Sigmoid colon (tissue), 7 donors: ENCODE data around the gene AFF4. TPM values are rescaled to one million over a fixed set of nuclear protein-coding genes. Genes with fewer than 3 reads are reported as not detected.
A peak's percentile ranks its signal among the peaks of the same experiment; 100 is the strongest.

Experiments
- DNase-seq: peaks from one replicate; pipeline ENCODE4 v3.0.0-alpha.2; 2019
- H3K27ac ChIP-seq, 4 donors: fragments of 200-600 bp; sonication (generic); one replicate each; pipeline ENCODE4 v1.5.1; 2016 to 2019; ENCODE audit warnings: mild to moderate bottlenecking in 1 of 4
- H3K27me3 ChIP-seq, 3 donors: fragments of 200-600 bp; sonication (generic); one replicate each; pipeline ENCODE4 v1.5.1; 2019; ENCODE audit warnings: mild to moderate bottlenecking in 1 of 3
- H3K36me3 ChIP-seq, 4 donors: fragments of 200-600 bp; sonication (generic); one replicate each; pipeline ENCODE4 v1.5.1; 2016 to 2019
- H3K4me1 ChIP-seq, 4 donors: fragments of 200-600 bp; sonication (generic); one replicate each; pipeline ENCODE4 v1.5.1; 2017 to 2019
- H3K4me3 ChIP-seq, 4 donors: fragments of 200-600 bp; sonication (generic); one replicate each; pipeline ENCODE4 v1.5.1; 2017 to 2019; ENCODE audit warnings: mild to moderate bottlenecking in 2 of 4, moderate library complexity in 1 of 4
- H3K9me3 ChIP-seq, 4 donors: fragments of 200-600 bp in 3 of 4; sonication (generic) in 3 of 4; one replicate each; pipeline versions ENCODE4 v1.5.1 to v1.6.1; 2013 to 2019
- CTCF ChIP-seq, 4 experiments: fragments of 450-650 bp in 3 of 4; fragments of 200-600 bp in 1 of 4; IDR thresholded peaks; one replicate each; pipeline ENCODE4 v1.5.1; 2016 to 2019; ENCODE audit warnings: antibody characterized with exemption in 4 of 4, mild to moderate bottlenecking in 3 of 4, moderate library complexity in 2 of 4
- EP300 ChIP-seq, 4 donors: sonication (generic); formaldehyde crosslinking; IDR thresholded peaks; one replicate each; pipeline ENCODE4 v1.6.1; 2017; ENCODE audit warnings: antibody characterized with exemption in 4 of 4
- POLR2A ChIP-seq, 2 donors: fragments of 450-650 bp; IDR thresholded peaks; one replicate each; pipeline ENCODE4 v1.6.1; 2016; ENCODE audit warnings: antibody characterized with exemption in 2 of 2, mild to moderate bottlenecking in 2 of 2, moderate library complexity in 2 of 2
- POLR2AphosphoS5 ChIP-seq, 4 donors: sonication (generic); formaldehyde crosslinking; IDR thresholded peaks; one replicate each; pipeline ENCODE4 v1.6.1; 2017; ENCODE audit warnings: antibody characterized with exemption in 4 of 4
- WGBS, 2 donors: extraction: QIAGEN DNeasy Blood & Tissue Kit; methylation state at CpG; one replicate each; pipeline ENCODE4 v1.1.7; 2013; 5-methylcytosine and 5-hydroxymethylcytosine counted together
- intact Hi-C: fragments of 100-400 bp; cut with DNase I; formaldehyde crosslinking; loops from one replicate; pipeline ENCODE4 v1.15.1; 2023
- polyA plus RNA-seq, 3 donors: library from polyadenylated mRNA; stranded (reverse); fragments of 200-250 nt; gene quantifications; one replicate each; pipeline ENCODE4 v1.2.3, GENCODE V29; 2013
- small RNA-seq, 3 donors: library from RNA; depleted of rRNA; stranded (forward); fragments of <200 nt; gene quantifications; one replicate each; pipeline ENCODE3, GENCODE V24; 2016
- total RNA-seq, 4 donors: library from RNA; depleted of rRNA; stranded (reverse); fragments of >200 nt; gene quantifications; one replicate each; pipeline ENCODE4 v1.1.0, GENCODE V29; 2016
- donor health status: healthy with polysubstance abuse.
- donor health status: Bipolar disorder and iron deficiency.
- donor health status: healthy.

The AFF4 gene
- total and polyA plus RNA-seq, 7 donors = 9.0 to 74.0 (median 52.4) TPM

DNA sequence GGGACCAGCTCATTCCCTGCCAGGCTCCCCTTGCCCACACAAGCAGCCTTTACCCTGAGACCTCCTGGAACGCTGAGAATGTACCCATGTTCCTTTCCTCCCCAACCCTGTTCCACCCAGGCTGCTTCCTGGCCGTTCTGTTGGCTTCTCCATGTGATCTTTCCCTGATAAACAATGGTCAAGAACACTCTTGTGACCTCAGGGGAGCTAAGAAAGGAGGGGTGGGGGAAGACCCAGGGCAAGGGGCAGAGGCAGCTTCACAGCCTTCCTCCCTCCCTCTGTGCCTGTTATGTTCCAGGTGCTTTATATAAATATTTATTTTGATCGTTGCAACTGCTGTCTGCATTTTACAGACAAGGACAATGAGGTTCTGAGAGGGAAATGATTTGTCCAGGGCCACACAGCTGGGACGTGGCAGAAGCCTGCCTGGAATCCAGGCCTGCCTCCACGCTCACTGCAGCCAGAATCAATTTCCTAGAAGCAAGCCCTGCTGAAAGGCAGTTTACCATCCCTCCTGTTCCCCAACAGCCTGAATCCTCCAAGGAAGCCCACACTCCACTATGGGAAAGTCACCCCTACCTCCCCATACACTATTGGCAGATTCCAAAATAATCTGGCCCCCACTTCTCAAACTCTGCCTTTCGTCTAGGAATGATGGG is 136.9 kb downstream of the AFF4 start:
- Histone ChIP-seq H3K27ac (no peak overlapping the region), H3K36me3 (no peaks in the 10 kb centered on the region), H3K9me3 (no peaks in the 10 kb centered on the region), H3K27me3 (peaks cover 0 to 21% (median 12%) of the 10 kb centered on the region in 3 donors), H3K4me3 (no peak overlapping the region), H3K4me1 (peaks cover 0 to 23% (median 19%) of the 10 kb centered on the region in 4 donors)
- WGBS, 2 donors = 47 to 74% methylated on average over 6 of the region's 6 CpGs
- TF ChIP-seq POLR2A (IDR thresholded peaks at IDR 0.05) (no peak), POLR2AphosphoS5 (IDR thresholded peaks at IDR 0.05) (peak in 1 of 4 donors; percentile 22)
- intact Hi-C loops = loop anchor here (10.0 kb wide), 1 partner anchor 92 kb away; the partner anchor contains the start of gene KIF3A
- DNase-seq = no peak

GRCh38 chr5:132825834-132826391 is 137.5 kb downstream of the AFF4 start:
- no peak overlapping the region for H3K27ac ChIP-seq
- peaks cover 0 to 20% (median 18%) of the 10 kb centered on the region in 4 donors for H3K4me1 ChIP-seq
- H3K27me3 ChIP-seq = peaks cover 0 to 21% (median 12%) of the 10 kb centered on the region in 3 donors
- DNase-seq = no peak
- WGBS, 2 donors = 47 to 82% methylated on average over 43 of the region's 43 CpGs
- intact Hi-C loops = loop anchor here (10.0 kb wide), 1 partner anchor 91 kb away; the partner anchor contains the start of gene KIF3A
- TF ChIP-seq EP300 (IDR thresholded peaks at IDR 0.05) (no peak), POLR2A (IDR thresholded peaks at IDR 0.05) (no peak), POLR2AphosphoS5 (IDR thresholded peaks at IDR 0.05) (no peak), CTCF (IDR thresholded peaks at IDR 0.05) (no peak)
- H3K4me3 ChIP-seq = peak overlapping the region in 3 of 4 donors; percentile 17 to 27 (median 22)
- no peaks in the 10 kb centered on the region for H3K9me3 ChIP-seq
- H3K36me3 ChIP-seq = no peaks in the 10 kb centered on the region

Small RNA genes lying within 50 kb of the gene (small RNA-seq; reads per million reads assigned to genes)
- gene AC113410.1 (0 reads per million in 3 donors), gene ATP6V0E1P1 (0 reads per million in 3 donors), gene RF00019 (0 reads per million in 3 donors), gene RNA5SP192 (0 reads per million in 3 donors)

Other genes with a start within 250 kb of the AFF4 start
- gene KIF3A, start 226.1 kb downstream of the AFF4 start, total RNA-seq = 10 to 100 TPM in 2 of 4 donors, 1 to 10 TPM in 2; 7.1 to 19.9 (median 12.9) TPM
- gene KIF3A, start 226.1 kb downstream of the AFF4 start, polyA plus RNA-seq = 1 to 10 TPM; 1.2 to 2.7 (median 1.8) TPM
- gene CCNI2, start 216.2 kb downstream of the AFF4 start, total RNA-seq = 1 to 10 TPM in 1 of 4 donors, not detected in 3; 1.4 TPM
- gene CCNI2, start 216.2 kb downstream of the AFF4 start, polyA plus RNA-seq = 1 to 10 TPM; 1.8 to 5.3 (median 2.3) TPM
- 10 to 100 TPM; 21.4 to 36.0 (median 30.9) TPM for gene SEPTIN8, start 186.4 kb downstream of the AFF4 start, total RNA-seq
- 10 to 100 TPM; 19.2 to 38.0 (median 30.7) TPM for gene SEPTIN8, start 186.4 kb downstream of the AFF4 start, polyA plus RNA-seq
- gene SOWAHA, start 150.3 kb downstream of the AFF4 start, total RNA-seq = under 1 TPM in 2 of 4 donors, not detected in 2; 0.16 to 0.36 TPM
- 10 to 100 TPM in 2 of 3 donors, 1 to 10 TPM in 1; 8.0 to 33.8 (median 26.4) TPM for gene SOWAHA, start 150.3 kb downstream of the AFF4 start, polyA plus RNA-seq
- gene SHROOM1, start 133.0 kb downstream of the AFF4 start, total RNA-seq = 10 to 100 TPM in 1 of 4 donors, 1 to 10 TPM in 3; 4.2 to 20.0 (median 7.6) TPM
- 10 to 100 TPM; 22.4 to 25.1 (median 24.6) TPM for gene SHROOM1, start 133.0 kb downstream of the AFF4 start, polyA plus RNA-seq
- 1 to 10 TPM in 1 of 4 donors, under 1 TPM in 2, not detected in 1; 0.33 to 1.8 (median 0.55) TPM for gene GDF9, start 97.2 kb downstream of the AFF4 start, total RNA-seq
- gene GDF9, start 97.2 kb downstream of the AFF4 start, polyA plus RNA-seq = under 1 TPM in 1 of 3 donors, not detected in 2; 0.22 TPM
- gene UQCRQ, start 97.0 kb downstream of the AFF4 start, total RNA-seq = 100 to 1,000 TPM; 113 to 230 (median 172) TPM
- gene UQCRQ, start 97.0 kb downstream of the AFF4 start, polyA plus RNA-seq = 100 to 1,000 TPM; 416 to 936 (median 650) TPM
- 1 to 10 TPM in 1 of 4 donors, under 1 TPM in 3; 0.36 to 1.4 (median 0.77) TPM for gene LEAP2, start 90.0 kb downstream of the AFF4 start, total RNA-seq
- gene LEAP2, start 90.0 kb downstream of the AFF4 start, polyA plus RNA-seq = 1 to 10 TPM in 2 of 3 donors, under 1 TPM in 1; 0.60 to 1.7 (median 1.4) TPM
- 10 to 100 TPM; 15.0 to 18.9 (median 17.0) TPM for gene ZCCHC10, start 62.9 kb upstream of the AFF4 start, total RNA-seq
- 10 to 100 TPM; 26.4 to 57.1 (median 49.2) TPM for gene ZCCHC10, start 62.9 kb upstream of the AFF4 start, polyA plus RNA-seq
- gene HSPA4, start 88.4 kb upstream of the AFF4 start, total RNA-seq = 10 to 100 TPM; 40.3 to 54.0 (median 45.3) TPM
- 10 to 100 TPM; 24.0 to 39.8 (median 28.9) TPM for gene HSPA4, start 88.4 kb upstream of the AFF4 start, polyA plus RNA-seq